ENCODE data around the gene CD19. TPM values are rescaled to one million over a fixed set of nuclear protein-coding genes. Genes with fewer than 3 reads are reported as not detected.
"Not testable (repeated sequence)": the region's sequence is repeated elsewhere in the genome, so short reads cannot be mapped to it uniquely, and the experiment has no call there.

Gene CD19
- total and polyA plus RNA-seq, 2 of the 8 experiments (the other 6 are each of a cell fraction or from before 2014, with no cell fraction given), result 0.57 to 0.65 TPM

DNA sequence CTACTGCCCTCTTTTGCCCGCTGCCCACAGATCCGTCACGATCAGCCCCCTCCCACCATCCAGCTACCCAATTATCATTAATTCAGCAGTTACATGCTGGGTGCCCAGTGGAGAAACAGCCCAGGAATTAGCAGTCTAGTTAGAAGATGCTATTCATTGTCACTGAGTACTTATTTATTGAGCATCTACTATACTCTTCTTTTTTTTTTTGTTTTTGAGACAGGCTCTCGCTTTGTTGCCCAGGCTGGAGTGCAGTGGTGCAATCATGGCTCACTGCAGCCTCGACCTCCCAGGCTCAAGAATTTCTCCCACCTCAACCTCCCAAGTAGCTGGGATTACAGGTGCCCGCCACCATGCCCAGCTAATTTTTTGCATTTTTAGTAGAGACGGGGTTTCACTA lies 8.1 kb downstream of the CD19 start:
- H3K27ac ChIP-seq (ENCODE audit: low read depth, low read length); H3K79me2 ChIP-seq (ENCODE audit: control insufficient read depth in 1 of 2, insufficient read depth in 2 of 2, low read length in 2 of 2); H3K4me3 ChIP-seq (ENCODE audit: extremely low read depth in 1 of 4, insufficient read depth in 2 of 4, low read depth in 3 of 4, low read length in 4 of 4); H3K36me3 ChIP-seq (ENCODE audit: control insufficient read depth in 2 of 4, insufficient read depth in 4 of 4, low read length in 3 of 4); FAIRE-seq; H3K56ac ChIP-seq (replicated peaks; ENCODE audit: insufficient read length, low read depth, low read length); DNase-seq (ENCODE audit: low read depth in 1 of 2, low spot score in 2 of 2); H2BK5ac ChIP-seq (ENCODE audit: low read depth, low read length); H2BK120ac ChIP-seq (replicated peaks; ENCODE audit: low read depth, low read length); H4K91ac ChIP-seq (replicated peaks; ENCODE audit: insufficient read length, low read length); H3K23ac ChIP-seq (ENCODE audit: insufficient read length); H2BK15ac ChIP-seq (ENCODE audit: low read length); H3K14ac ChIP-seq (ENCODE audit: insufficient read length); H4K8ac ChIP-seq (ENCODE audit: extremely low read depth, insufficient read depth, low read length); H3K79me1 ChIP-seq (ENCODE audit: low read depth, low read length); H2AFZ ChIP-seq (ENCODE audit: low read length); H2AK5ac ChIP-seq (ENCODE audit: low read depth, low read length); H3K23me2 ChIP-seq (ENCODE audit: low read depth, low read length); H3K4me1 ChIP-seq (replicated peaks in 1 of 4; ENCODE audit: control insufficient read depth in 3 of 4, insufficient read depth in 4 of 4, low read length in 3 of 4); H3K27me3 ChIP-seq (replicated peaks in 1 of 4; ENCODE audit: control insufficient read depth in 3 of 4, extremely low read depth in 1 of 4, insufficient read depth in 3 of 4, low read length in 3 of 4); H2BK20ac ChIP-seq (ENCODE audit: low read length); H3K4ac ChIP-seq (replicated peaks; ENCODE audit: insufficient read length, low read depth, low read length); H3K9ac ChIP-seq (replicated peaks in 1 of 4; ENCODE audit: extremely low read depth in 1 of 4, low read depth in 3 of 4, low read length in 3 of 4); H2BK12ac ChIP-seq (ENCODE audit: low read depth, low read length); H3K9me3 ChIP-seq (ENCODE audit: insufficient read depth in 2 of 2, low read depth in 1 of 2, low read length in 1 of 2); H4K20me1 ChIP-seq (replicated peaks in 1 of 2; ENCODE audit: control insufficient read depth in 1 of 2, insufficient read depth in 2 of 2, low read length in 2 of 2); H3K18ac ChIP-seq (ENCODE audit: extremely low read depth, low read length); H3K4me2 ChIP-seq (ENCODE audit: insufficient read depth in 1 of 2, low read depth in 2 of 2, low read length in 2 of 2); H4K5ac ChIP-seq (ENCODE audit: insufficient read length, low read depth, low read length): not testable (repeated sequence)
- ChIA-PET CTCF (ENCODE audit: partially characterized antibody) (interaction anchor here (0.6 to 1.2 kb wide), 2 partner anchors 67 to 1470 kb away, joined by 3 read pairs; no protein-coding TSS in a partner anchor), POLR2A (ENCODE audit: partially characterized antibody) (interaction anchor here (1.0 kb wide), 2 partner anchors 11 to 116 kb away, joined by 4 read pairs; partner anchors contain the start of gene NFATC2IP)
- WGBS, 2 experiments (ENCODE audit: extremely low coverage in 1 of 2, insufficient coverage in 1 of 2, insufficient read length in 1 of 2, insufficient replicate concordance in 2 of 2, low coverage in 1 of 2, low lambda C conversion rate in 2 of 2, missing lambda C conversion rate in 1 of 2), result 92% methylated on average over 7 of the region's 7 CpGs; no CpG with 5 or more reads in 1 of the 2 experiments

Measured in H1 (cell line).